SK-N-SH (cell line): Measurements from ENCODE around the gene PTPRG. TPM values are rescaled to one million over a fixed set of nuclear protein-coding genes. Genes with fewer than 3 reads are reported as not detected.

Source experiments
- CTCF ChIA-PET: fragments of 300-600, 350-600 bp; formaldehyde crosslinking; extraction: SDS; loops from one replicate; lab custom pipeline; 2021; lab: Yijun Ruan, JAX
- POLR2A ChIA-PET: fragments of 350-600 bp; sonication (Branson Sonifier 250); formaldehyde crosslinking; extraction: SDS; loops from one replicate; lab custom pipeline; 2020; ENCODE audit warnings: antibody characterized with exemption, inconsistent platforms; lab: Yijun Ruan, JAX
- DNase-seq: peaks from one replicate; pipeline ENCODE4 v3.0.0; 2012
- H2AFZ ChIP-seq: fragments of 200-600 bp; sonication (generic); 2 replicates; pipeline ENCODE4 v1.8.1; 2016; ENCODE audit warnings: antibody characterized with exemption, mild to moderate bottlenecking, low read depth
- H3F3A ChIP-seq: fragments of 200-600 bp; sonication (generic); replicated peaks from 2 replicates; pipeline ENCODE3; 2016; ENCODE audit warnings: antibody characterized with exemption, mild to moderate bottlenecking; ENCODE audit not compliant: insufficient read depth
- H3K27ac ChIP-seq, 2 experiments: fragments of 200-500 bp in 1 of 2; fragments of 200-600 bp in 1 of 2; sonication (Bioruptor generic) in 1 of 2; sonication (generic), shearing (Covaris generic) in 1 of 2; 2 replicates each; pipeline versions ENCODE4 v1.5.1 to v1.6.1; 2014 to 2016; ENCODE audit warnings: low read depth in 2 of 2, inconsistent platforms in 1 of 2, low read length in 1 of 2, mild to moderate bottlenecking in 1 of 2, mixed read lengths in 1 of 2
- H3K27me3 ChIP-seq: fragments of 200-600 bp; sonication (generic), shearing (Covaris generic); 2 replicates; pipeline ENCODE4 v1.6.1; 2016; ENCODE audit warnings: mixed run types; ENCODE audit not compliant: insufficient read depth
- H3K36me3 ChIP-seq, 2 experiments: fragments of 200-500 bp in 1 of 2; fragments of 200-600 bp in 1 of 2; sonication (Bioruptor generic) in 1 of 2; sonication (generic) in 1 of 2; replicated peaks in 1 of 2; 2 replicates each; pipeline versions ENCODE3 to v1.5.1; 2014 to 2016; ENCODE audit warnings: low read length in 1 of 2, mild to moderate bottlenecking in 1 of 2; ENCODE audit not compliant: insufficient read depth in 2 of 2, control insufficient read depth in 1 of 2
- H3K4me1 ChIP-seq, 2 experiments: fragments of 200-500 bp in 1 of 2; fragments of 200-600 bp in 1 of 2; sonication (Bioruptor generic) in 1 of 2; sonication (generic), shearing (Covaris generic) in 1 of 2; 2 replicates each; pipeline versions ENCODE4 v1.5.1 to v1.6.1; 2014 to 2016; ENCODE audit warnings: low read depth in 1 of 2, low read length in 1 of 2, mixed run types in 1 of 2; ENCODE audit not compliant: insufficient read depth in 2 of 2, control insufficient read depth in 1 of 2
- H3K4me2 ChIP-seq: fragments of 200-600 bp; sonication (generic), shearing (Covaris generic); 2 replicates; pipeline ENCODE4 v1.6.1; 2017; ENCODE audit warnings: mixed run types
- H3K4me3 ChIP-seq, 2 experiments: fragments of 200-500 bp in 1 of 2; fragments of 200-600 bp in 1 of 2; sonication (Bioruptor generic) in 1 of 2; sonication (generic), shearing (Covaris generic) in 1 of 2; 2 replicates each; pipeline versions ENCODE4 v1.5.1 to v1.8.1; 2014 to 2016; ENCODE audit warnings: low read depth in 2 of 2, inconsistent platforms in 1 of 2, low read length in 1 of 2, mild to moderate bottlenecking in 1 of 2, mixed read lengths in 1 of 2, moderate library complexity in 1 of 2
- H3K79me2 ChIP-seq: fragments of 200-600 bp; sonication (generic); 2 replicates; pipeline ENCODE4 v1.8.1; 2017; ENCODE audit warnings: mild to moderate bottlenecking; ENCODE audit not compliant: insufficient read depth
- H3K9ac ChIP-seq: fragments of 200-600 bp; sonication (generic); 2 replicates; pipeline ENCODE4 v1.6.1; 2017; ENCODE audit warnings: mixed run types
- H3K9me2 ChIP-seq: fragments of 200-600 bp; sonication (generic); 2 replicates; pipeline ENCODE4 v1.6.1; 2017; ENCODE audit warnings: mixed run types
- H3K9me3 ChIP-seq: fragments of 200-600 bp; sonication (generic); 2 replicates; pipeline ENCODE4 v1.6.1; 2017; ENCODE audit warnings: mixed run types, mild to moderate bottlenecking, moderate library complexity
- H4K20me1 ChIP-seq: fragments of 200-600 bp; sonication (generic); 2 replicates; pipeline ENCODE4 v1.6.1; 2017; ENCODE audit warnings: mild to moderate bottlenecking, mixed run types; ENCODE audit not compliant: insufficient read depth
- EP300 ChIP-seq, 2 experiments: IDR thresholded peaks; 2 replicates each; pipeline versions ENCODE4 v1.4.0 to v1.6.1; 2012; ENCODE audit warnings: borderline replicate concordance in 1 of 2, low read depth in 1 of 2, low read length in 1 of 2
- EZH2phosphoT487 ChIP-seq: fragments of 200-600 bp; sonication (generic); IDR thresholded peaks from 2 replicates; pipeline ENCODE4 v1.6.1; 2017; ENCODE audit warnings: low read depth, mixed run types, mild to moderate bottlenecking, antibody characterized with exemption, moderate library complexity, borderline replicate concordance
- FOSL2 ChIP-seq: IDR thresholded peaks from 2 replicates; pipeline ENCODE4 v1.4.0; 2012; ENCODE audit warnings: low read depth, mild to moderate bottlenecking, moderate library complexity, borderline replicate concordance
- FOXJ3 ChIP-seq: sonication (generic); formaldehyde crosslinking; IDR thresholded peaks from 2 replicates; pipeline ENCODE4 v1.5.1; 2020; ENCODE audit warnings: mild to moderate bottlenecking, missing genetic modification reagents
- FOXM1 ChIP-seq: IDR thresholded peaks from 2 replicates; pipeline ENCODE4 v1.4.0; 2012; ENCODE audit warnings: low read depth, mild to moderate bottlenecking
- MXI1 ChIP-seq: IDR thresholded peaks from 2 replicates; pipeline ENCODE4 v1.6.1; 2012; ENCODE audit warnings: mild to moderate bottlenecking, low read depth, low read length, improper control_type of control experiment
- RAD21 ChIP-seq: IDR thresholded peaks from 2 replicates; pipeline ENCODE4 v1.6.1; 2012; ENCODE audit warnings: mild to moderate bottlenecking, low read length
- RFX5 ChIP-seq: IDR thresholded peaks from 2 replicates; pipeline ENCODE4 v1.6.1; 2012; ENCODE audit warnings: mild to moderate bottlenecking, improper control_type of control experiment, low read length
- RXRA ChIP-seq: IDR thresholded peaks from 2 replicates; pipeline ENCODE4 v1.4.0; 2012; ENCODE audit warnings: low read depth, mild to moderate bottlenecking, borderline replicate concordance
- SIN3A ChIP-seq: IDR thresholded peaks from 2 replicates; pipeline ENCODE4 v1.6.1; 2012; ENCODE audit warnings: low read depth, mild to moderate bottlenecking, low read length, moderate library complexity, borderline replicate concordance
- TCF12 ChIP-seq: IDR thresholded peaks from 2 replicates; pipeline ENCODE4 v1.4.0; 2012
- YY1 ChIP-seq: IDR thresholded peaks from 2 replicates; pipeline ENCODE4 v1.4.0; 2012; ENCODE audit warnings: low read depth, mild to moderate bottlenecking
- WGBS: methylation state at CpG from one replicate; pipeline ENCODE4 v1.1.6; 2017; ENCODE audit warnings: low lambda C conversion rate; 5-methylcytosine and 5-hydroxymethylcytosine counted together
- polyA plus RNA-seq, 3 experiments: library from polyadenylated mRNA; depleted of rRNA; stranded (reverse); fragments of >200 nt; gene quantifications; 2 replicates each; pipeline ENCODE4 v1.2.3, GENCODE V29; 2012
- TF ChIP-seq, protein P1 (sequence below): IDR thresholded peaks from 2 replicates; pipeline ENCODE4 v1.6.1; 2012; ENCODE audit warnings: mild to moderate bottlenecking, low read depth, low read length, moderate library complexity
- TF ChIP-seq, protein P2 (sequence below): fragments of 200-600 bp; sonication (generic); IDR thresholded peaks from 2 replicates; pipeline ENCODE4 v1.6.1; 2017; ENCODE audit warnings: antibody characterized with exemption, mild to moderate bottlenecking, moderate library complexity
- TF ChIP-seq, protein P3 (sequence below): IDR thresholded peaks from 2 replicates; pipeline ENCODE4 v1.4.0; 2012; ENCODE audit warnings: low read depth
- TF ChIP-seq, protein P4 (sequence below): fragments of 150-350 bp; IDR thresholded peaks from 2 replicates; pipeline ENCODE4 v1.6.1; 2016; ENCODE audit warnings: mild to moderate bottlenecking, low read depth, low read length
- TF ChIP-seq, protein P5 (sequence below): IDR thresholded peaks from 2 replicates; pipeline ENCODE4; 2012

PTPRG gene
- polyA plus RNA-seq, 1 of the 3 experiments (the other 2 are of a cell fraction), result 14.1 TPM

DNA sequence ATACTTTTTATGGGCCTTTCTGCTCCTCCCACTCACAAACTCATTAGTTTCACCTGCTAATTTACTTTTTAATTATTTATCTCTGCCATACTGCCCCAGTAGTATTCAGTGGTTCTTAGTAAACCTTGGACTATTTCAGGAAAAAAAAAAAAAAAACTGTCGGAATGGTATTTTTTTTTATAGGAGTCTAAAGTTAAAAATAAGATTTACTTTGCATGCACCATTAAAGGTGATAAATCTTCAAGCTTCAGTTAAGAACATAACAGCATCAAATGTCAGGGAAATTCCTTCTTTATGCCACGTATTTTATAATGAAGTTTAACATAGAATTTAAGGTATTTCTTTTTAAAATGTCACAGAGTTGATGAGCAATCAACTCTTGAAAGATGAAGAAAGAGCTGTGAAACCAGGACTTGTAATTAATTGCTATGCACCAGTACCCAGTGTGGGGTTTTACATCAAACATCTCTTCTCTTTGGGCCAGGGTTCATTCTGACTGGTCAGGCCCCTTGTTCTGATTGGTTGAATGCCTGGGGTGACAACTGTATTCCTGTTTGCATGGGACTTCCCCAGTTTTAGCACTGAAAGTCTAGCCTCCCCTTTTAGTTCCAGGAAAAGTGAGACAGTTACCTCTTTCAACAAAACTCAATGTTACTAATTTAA lies 40.3 kb upstream of the PTPRG start:
- no peaks in the 10 kb centered on the region for H3K9me2 ChIP-seq
- WGBS, result 48% methylated on average over 2 of the region's 2 CpGs
- TF ChIP-seq EP300 (IDR thresholded peaks at IDR 0.05; ENCODE audit: borderline replicate concordance in 1 of 2, low read depth in 1 of 2, low read length in 1 of 2), result no peak
- no peak for TF ChIP-seq RFX5
- TF ChIP-seq EZH2phosphoT487, result no peak
- TF ChIP-seq, protein P1, sequence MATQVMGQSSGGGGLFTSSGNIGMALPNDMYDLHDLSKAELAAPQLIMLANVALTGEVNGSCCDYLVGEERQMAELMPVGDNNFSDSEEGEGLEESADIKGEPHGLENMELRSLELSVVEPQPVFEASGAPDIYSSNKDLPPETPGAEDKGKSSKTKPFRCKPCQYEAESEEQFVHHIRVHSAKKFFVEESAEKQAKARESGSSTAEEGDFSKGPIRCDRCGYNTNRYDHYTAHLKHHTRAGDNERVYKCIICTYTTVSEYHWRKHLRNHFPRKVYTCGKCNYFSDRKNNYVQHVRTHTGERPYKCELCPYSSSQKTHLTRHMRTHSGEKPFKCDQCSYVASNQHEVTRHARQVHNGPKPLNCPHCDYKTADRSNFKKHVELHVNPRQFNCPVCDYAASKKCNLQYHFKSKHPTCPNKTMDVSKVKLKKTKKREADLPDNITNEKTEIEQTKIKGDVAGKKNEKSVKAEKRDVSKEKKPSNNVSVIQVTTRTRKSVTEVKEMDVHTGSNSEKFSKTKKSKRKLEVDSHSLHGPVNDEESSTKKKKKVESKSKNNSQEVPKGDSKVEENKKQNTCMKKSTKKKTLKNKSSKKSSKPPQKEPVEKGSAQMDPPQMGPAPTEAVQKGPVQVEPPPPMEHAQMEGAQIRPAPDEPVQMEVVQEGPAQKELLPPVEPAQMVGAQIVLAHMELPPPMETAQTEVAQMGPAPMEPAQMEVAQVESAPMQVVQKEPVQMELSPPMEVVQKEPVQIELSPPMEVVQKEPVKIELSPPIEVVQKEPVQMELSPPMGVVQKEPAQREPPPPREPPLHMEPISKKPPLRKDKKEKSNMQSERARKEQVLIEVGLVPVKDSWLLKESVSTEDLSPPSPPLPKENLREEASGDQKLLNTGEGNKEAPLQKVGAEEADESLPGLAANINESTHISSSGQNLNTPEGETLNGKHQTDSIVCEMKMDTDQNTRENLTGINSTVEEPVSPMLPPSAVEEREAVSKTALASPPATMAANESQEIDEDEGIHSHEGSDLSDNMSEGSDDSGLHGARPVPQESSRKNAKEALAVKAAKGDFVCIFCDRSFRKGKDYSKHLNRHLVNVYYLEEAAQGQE, result no peak
- TF ChIP-seq SIN3A, result no peak
- TF ChIP-seq, protein P2, sequence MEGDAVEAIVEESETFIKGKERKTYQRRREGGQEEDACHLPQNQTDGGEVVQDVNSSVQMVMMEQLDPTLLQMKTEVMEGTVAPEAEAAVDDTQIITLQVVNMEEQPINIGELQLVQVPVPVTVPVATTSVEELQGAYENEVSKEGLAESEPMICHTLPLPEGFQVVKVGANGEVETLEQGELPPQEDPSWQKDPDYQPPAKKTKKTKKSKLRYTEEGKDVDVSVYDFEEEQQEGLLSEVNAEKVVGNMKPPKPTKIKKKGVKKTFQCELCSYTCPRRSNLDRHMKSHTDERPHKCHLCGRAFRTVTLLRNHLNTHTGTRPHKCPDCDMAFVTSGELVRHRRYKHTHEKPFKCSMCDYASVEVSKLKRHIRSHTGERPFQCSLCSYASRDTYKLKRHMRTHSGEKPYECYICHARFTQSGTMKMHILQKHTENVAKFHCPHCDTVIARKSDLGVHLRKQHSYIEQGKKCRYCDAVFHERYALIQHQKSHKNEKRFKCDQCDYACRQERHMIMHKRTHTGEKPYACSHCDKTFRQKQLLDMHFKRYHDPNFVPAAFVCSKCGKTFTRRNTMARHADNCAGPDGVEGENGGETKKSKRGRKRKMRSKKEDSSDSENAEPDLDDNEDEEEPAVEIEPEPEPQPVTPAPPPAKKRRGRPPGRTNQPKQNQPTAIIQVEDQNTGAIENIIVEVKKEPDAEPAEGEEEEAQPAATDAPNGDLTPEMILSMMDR, result no peak
- TF ChIP-seq FOXJ3 (CRISPR knock-in tag), result no peak
- TF ChIP-seq, protein P3, sequence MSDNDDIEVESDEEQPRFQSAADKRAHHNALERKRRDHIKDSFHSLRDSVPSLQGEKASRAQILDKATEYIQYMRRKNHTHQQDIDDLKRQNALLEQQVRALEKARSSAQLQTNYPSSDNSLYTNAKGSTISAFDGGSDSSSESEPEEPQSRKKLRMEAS, result no peak
- TF ChIP-seq, protein P4, sequence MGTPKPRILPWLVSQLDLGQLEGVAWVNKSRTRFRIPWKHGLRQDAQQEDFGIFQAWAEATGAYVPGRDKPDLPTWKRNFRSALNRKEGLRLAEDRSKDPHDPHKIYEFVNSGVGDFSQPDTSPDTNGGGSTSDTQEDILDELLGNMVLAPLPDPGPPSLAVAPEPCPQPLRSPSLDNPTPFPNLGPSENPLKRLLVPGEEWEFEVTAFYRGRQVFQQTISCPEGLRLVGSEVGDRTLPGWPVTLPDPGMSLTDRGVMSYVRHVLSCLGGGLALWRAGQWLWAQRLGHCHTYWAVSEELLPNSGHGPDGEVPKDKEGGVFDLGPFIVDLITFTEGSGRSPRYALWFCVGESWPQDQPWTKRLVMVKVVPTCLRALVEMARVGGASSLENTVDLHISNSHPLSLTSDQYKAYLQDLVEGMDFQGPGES, result no peak
- TF ChIP-seq MXI1, result no peak
- no peak for TF ChIP-seq RXRA
- TF ChIP-seq TCF12, result no peak
- TF ChIP-seq RAD21, result no peak
- no peak for TF ChIP-seq FOSL2
- TF ChIP-seq, protein P5, sequence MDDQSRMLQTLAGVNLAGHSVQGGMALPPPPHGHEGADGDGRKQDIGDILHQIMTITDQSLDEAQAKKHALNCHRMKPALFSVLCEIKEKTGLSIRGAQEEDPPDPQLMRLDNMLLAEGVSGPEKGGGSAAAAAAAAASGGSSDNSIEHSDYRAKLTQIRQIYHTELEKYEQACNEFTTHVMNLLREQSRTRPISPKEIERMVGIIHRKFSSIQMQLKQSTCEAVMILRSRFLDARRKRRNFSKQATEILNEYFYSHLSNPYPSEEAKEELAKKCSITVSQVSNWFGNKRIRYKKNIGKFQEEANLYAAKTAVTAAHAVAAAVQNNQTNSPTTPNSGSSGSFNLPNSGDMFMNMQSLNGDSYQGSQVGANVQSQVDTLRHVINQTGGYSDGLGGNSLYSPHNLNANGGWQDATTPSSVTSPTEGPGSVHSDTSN, result no peak
- no peak for TF ChIP-seq FOXM1
- no peak for TF ChIP-seq YY1
- TF ChIP-seq, all 33 proteins: peak for 0
- Histone ChIP-seq H3K36me3 (no peaks in the 10 kb centered on the region), H3K79me2 (no peaks in the 10 kb centered on the region), H3K9ac (no peak overlapping the region), H2AFZ (no peak overlapping the region), H3K27ac (no peak overlapping the region), H3K27me3 (no peaks in the 10 kb centered on the region), H3K9me3 (no peaks in the 10 kb centered on the region), H3K4me2 (no peak overlapping the region), H3K4me3 (no peak overlapping the region), H4K20me1 (no peaks in the 10 kb centered on the region), H3F3A (no peaks in the 10 kb centered on the region), H3K4me1 (no peaks in the 10 kb centered on the region)
- ChIA-PET POLR2A (no interaction called here), CTCF (interaction anchor here (0.7 kb wide), 1 partner anchor 416 kb away, joined by 3 read pairs; no protein-coding TSS in a partner anchor)
- no peak for DNase-seq
